K562 (cell line): Measurements from ENCODE around the gene LAMA3. TPM values are rescaled to one million over a fixed set of nuclear protein-coding genes. Genes with fewer than 3 reads are reported as not detected.

Source experiments
- ATAC-seq: fragments of 200-7000 bp; cut with Tn5 transposase; 3 replicates; pipeline ENCODE4 v1.9.1; 2020; ENCODE audit warnings: moderate library complexity
- BruUV-seq: library from RNA; stranded (reverse); fragments of 400-500 nt; replicated peaks from 2 replicates; lab custom pipeline; 2021; lab: Mats Ljungman, UMichigan
- CTCF ChIA-PET: fragments of 300-600 bp; formaldehyde crosslinking; extraction: SDS; loops from one replicate; lab custom pipeline; 2021; ENCODE audit warnings: low intra/inter-chr PET ratio; lab: Yijun Ruan, JAX
- POLR2A ChIA-PET: fragments of 300-600, 350-650 bp; sonication (Branson Sonifier 250); formaldehyde crosslinking; extraction: SDS; loops from one replicate; lab custom pipeline; 2021; ENCODE audit warnings: antibody characterized with exemption, inconsistent platforms; lab: Yijun Ruan, JAX
- DNase-seq, 4 experiments: peaks; one replicate each; pipeline versions ENCODE4 v3.0.0 to v3.0.0-alpha.2; 2011 to 2018; ENCODE audit warnings: low spot score in 3 of 4, mixed read lengths in 3 of 4; ENCODE audit errors: extremely low read depth in 1 of 4
- FAIRE-seq: peaks from 2 replicates; lab custom pipeline; 2011; peaks lifted over from hg19 to GRCh38; lab: Jason Lieb, UNC
- H2AFZ ChIP-seq: 2 replicates; pipeline ENCODE4 v1.6.0; 2011; ENCODE audit warnings: low read depth, low read length, control low read depth, inconsistent platforms
- H3K27ac ChIP-seq: fragments of 200-600 bp; 3 replicates; pipeline ENCODE4 v1.8.0; 2011; ENCODE audit warnings: low read depth, mild to moderate bottlenecking, control low read depth, inconsistent platforms, low read length, moderate library complexity, mixed read lengths; ENCODE audit errors: extremely low read depth
- H3K27me3 ChIP-seq, 2 experiments: fragments of 300-600 bp in 1 of 2; 2 replicates in 1 of 2; 3 replicates in 1 of 2; pipeline versions ENCODE4 v1.6.0 to v1.8.0; 2011; ENCODE audit warnings: inconsistent platforms in 2 of 2, low read length in 2 of 2, mild to moderate bottlenecking in 1 of 2, mixed read lengths in 1 of 2, moderate library complexity in 1 of 2; ENCODE audit not compliant: control insufficient read depth in 2 of 2, insufficient read depth in 2 of 2
- H3K36me3 ChIP-seq: fragments of 300-600 bp; 3 replicates; pipeline ENCODE4 v1.8.0; 2011; ENCODE audit warnings: mild to moderate bottlenecking, low read length, inconsistent platforms; ENCODE audit not compliant: control insufficient read depth, insufficient read depth
- H3K4me1 ChIP-seq, 2 experiments: fragments of 200-600 bp in 1 of 2; replicated peaks in 1 of 2; 2 replicates in 1 of 2; 3 replicates in 1 of 2; pipeline versions ENCODE4 v1.5.1 to v1.8.0; 2011; ENCODE audit warnings: inconsistent platforms in 2 of 2, low read length in 2 of 2, mild to moderate bottlenecking in 1 of 2, mixed read lengths in 1 of 2, moderate library complexity in 1 of 2; ENCODE audit not compliant: control insufficient read depth in 2 of 2, insufficient read depth in 2 of 2
- H3K4me2 ChIP-seq: 2 replicates; pipeline ENCODE4 v1.6.1; 2011; ENCODE audit warnings: low read length, control low read depth, inconsistent platforms, mixed read lengths; ENCODE audit not compliant: insufficient read depth
- H3K4me3 ChIP-seq: fragments of 200-600 bp; sonication (generic), shearing (Covaris generic); 2 replicates; pipeline ENCODE4 v1.5.1; 2016; ENCODE audit warnings: control low read depth, inconsistent platforms
- H3K79me2 ChIP-seq: fragments of 200-600 bp; 3 replicates; pipeline ENCODE4 v1.8.0; 2011; ENCODE audit warnings: low read length, inconsistent platforms; ENCODE audit not compliant: control insufficient read depth, insufficient read depth
- H3K9ac ChIP-seq, 2 experiments: 2 replicates each; pipeline versions ENCODE4 v1.6.0 to v1.6.1; 2011; ENCODE audit warnings: low read depth in 2 of 2, low read length in 2 of 2, control low read depth in 1 of 2, inconsistent platforms in 1 of 2, mild to moderate bottlenecking in 1 of 2, mixed read lengths in 1 of 2; ENCODE audit not compliant: insufficient read depth in 1 of 2
- H3K9me1 ChIP-seq: one replicate; pipeline ENCODE4 v1.6.0; 2011; ENCODE audit warnings: inconsistent platforms, mild to moderate bottlenecking, low read length, moderate library complexity; ENCODE audit not compliant: control insufficient read depth, insufficient read depth
- H3K9me3 ChIP-seq: replicated peaks from 2 replicates; pipeline ENCODE4 v1.5.1; 2011; ENCODE audit warnings: low read depth, low read length, inconsistent platforms; ENCODE audit not compliant: control insufficient read depth, insufficient read depth
- H4K20me1 ChIP-seq: replicated peaks from 2 replicates; pipeline ENCODE4 v1.6.1; 2011; ENCODE audit warnings: low read length, inconsistent platforms, mixed read lengths; ENCODE audit not compliant: control insufficient read depth, insufficient read depth
- MYBL2 ChIP-seq, 2 experiments: fragments of 450-650 bp in 1 of 2; sonication (generic) in 1 of 2; formaldehyde crosslinking in 1 of 2; IDR thresholded peaks; 2 replicates each; pipeline versions ENCODE4 v1.6.1 to v1.8.1; 2017 to 2022; ENCODE audit warnings: borderline replicate concordance in 1 of 2, inconsistent platforms in 1 of 2, low read depth in 1 of 2, mild to moderate bottlenecking in 1 of 2, missing genetic modification reagents in 1 of 2, moderate library complexity in 1 of 2
- NEUROD1 ChIP-seq: fragments of 150-350 bp; IDR thresholded peaks from 2 replicates; pipeline ENCODE4 v1.6.1; 2014; ENCODE audit warnings: borderline replicate concordance, low read length, low read depth; ENCODE audit not compliant: partially characterized antibody
- THRA ChIP-seq: fragments of 450-650 bp; IDR thresholded peaks from 2 replicates; pipeline ENCODE4 v1.6.1; 2017; ENCODE audit warnings: mild to moderate bottlenecking, moderate library complexity
- ZNF134 ChIP-seq: fragments of 250-450 bp; sonication (Bioruptor Pico); conservative IDR thresholded peaks from 2 replicates; pipeline ENCODE4 v1.4.0; 2020
- WGBS: fragments of 100-300 bp; shearing (Covaris generic); methylation state at CpG from one replicate; pipeline ENCODE4 v1.1.6; 2016; ENCODE audit warnings: low coverage, mixed read lengths; ENCODE audit not compliant: insufficient coverage; ENCODE audit errors: missing lambda C conversion rate; 5-methylcytosine and 5-hydroxymethylcytosine counted together
- in situ Hi-C: fragments of 300-500 bp; cut with MboI; formaldehyde crosslinking; loops from 4 replicates; pipeline ENCODE4 v1.15.0; 2018; ENCODE audit warnings: inconsistent platforms, mixed read lengths
- intact Hi-C: fragments of 100-400 bp; cut with micrococcal nuclease; formaldehyde crosslinking; loops from 2 replicates; pipeline ENCODE4 v1.14.2; 2022
- polyA plus RNA-seq, 8 experiments: library from polyadenylated mRNA; depleted of rRNA in 4 of 8; stranded (reverse) in 5 of 8; unstranded in 3 of 8; fragments of >200 nt; fragmentation: Nextera tagmentation in 2 of 8; fragmentation: Illumina TruSeq in 1 of 8; extraction: Ambion mirVana in 2 of 8; extraction: Trizol in 1 of 8; gene quantifications; 2 replicates each; pipeline versions ENCODE4 v1.2.1 to v1.2.3, GENCODE V29; 2011 to 2014; ENCODE audit warnings: inconsistent platforms in 1 of 8, missing spikeins in 1 of 8
- total RNA-seq, 7 experiments: library from RNA; depleted of rRNA in 6 of 7; stranded (reverse); fragments of >200 nt in 6 of 7; fragmentation: Illumina TruSeq in 2 of 7; extraction: Trizol in 2 of 7; gene quantifications; 2 replicates each; pipeline versions ENCODE4 v1.2.1 to v1.2.3, GENCODE V29; 2011 to 2021; ENCODE audit warnings: low replicate concordance in 1 of 7
- TF ChIP-seq, protein P1 (sequence below): fragments of 200-800 bp; sonication (Bioruptor generic); IDR thresholded peaks from 2 replicates; pipeline ENCODE4 v1.6.1; 2017; ENCODE audit warnings: missing genetic modification characterization, missing compliant biosample characterization
- TF ChIP-seq, protein P2 (sequence below): fragments of 450-650 bp; IDR thresholded peaks from 2 replicates; pipeline ENCODE4 v1.6.1; 2016; ENCODE audit warnings: low read depth, mild to moderate bottlenecking, moderate library complexity
- TF ChIP-seq, protein P3 (sequence below): fragments of 450-650 bp; formaldehyde crosslinking; IDR thresholded peaks from 2 replicates; pipeline ENCODE4 v1.4.0; 2020; ENCODE audit warnings: mild to moderate bottlenecking, mixed read lengths

Gene LAMA3
- total and polyA plus RNA-seq, 9 of the 15 experiments (the other 6 are each of a cell fraction or from before 2014, with no cell fraction given) = 0.07 TPM; not detected in 8

DNA sequence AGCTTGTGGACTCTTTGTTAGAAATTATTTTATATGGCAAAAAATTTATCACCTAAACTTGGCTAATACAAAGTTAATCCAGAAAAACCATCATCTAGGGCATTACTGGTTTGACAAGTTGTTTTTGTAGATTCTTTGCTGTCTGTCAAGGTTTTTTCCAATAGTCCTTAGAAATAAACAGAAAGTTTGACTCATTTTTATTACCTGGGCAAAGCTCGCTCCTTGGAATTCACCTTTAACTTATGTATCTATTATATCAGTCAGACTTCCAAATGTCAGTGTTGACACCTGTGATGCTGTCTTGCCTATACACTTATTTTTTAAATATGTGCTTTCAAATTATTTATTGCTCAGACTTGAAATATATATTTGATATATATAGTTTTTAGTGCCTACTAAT lies 21.7 kb downstream of the LAMA3 start:
- Histone ChIP-seq H3K27ac (no peak overlapping the region), H3K36me3 (no peaks in the 10 kb centered on the region), H3K9me3 (no peaks in the 10 kb centered on the region), H3K4me1 (peaks cover 0 to 7% of the 10 kb centered on the region in 2 experiments; a peak in 1 of 5 replicates), H3K27me3 (peaks cover 6% of the 10 kb centered on the region in 2 experiments; a peak in 4 of 5 replicates), H4K20me1 (no peaks in the 10 kb centered on the region), H2AFZ (no peak overlapping the region), H3K9ac (no peak overlapping the region), H3K4me2 (no peak overlapping the region), H3K79me2 (no peaks in the 10 kb centered on the region), H3K4me3 (no peak overlapping the region), H3K9me1 (no peaks in the 10 kb centered on the region)
- ChIA-PET CTCF (no interaction called here), POLR2A (interaction anchor here (0.6 to 1.2 kb wide), 2 partner anchors 9 to 214 kb away, joined by 3 to 4 read pairs; no protein-coding TSS in a partner anchor)
- intact Hi-C loops (loop anchor here (1.0 kb wide), 1 partner anchor 208 kb away; the partner anchor contains the start of gene RMC1), in situ Hi-C loops (loop anchor here (10.0 kb wide), 1 partner anchor 206 kb away; the partner anchor contains the start of gene RMC1)
- 87% methylated on average over 1 of the region's 1 CpG for WGBS
- DNase-seq (no peak), ATAC-seq (no peak), FAIRE-seq (no peak)
- TF ChIP-seq MYBL2 (IDR thresholded peaks at IDR 0.05; ENCODE audit: low read depth) = no peak
- no peak for TF ChIP-seq MYBL2 (CRISPR knock-in tag; IDR thresholded peaks at IDR 0.05; ENCODE audit: borderline replicate concordance)
- no TSS peak for BruUV-seq

DNA sequence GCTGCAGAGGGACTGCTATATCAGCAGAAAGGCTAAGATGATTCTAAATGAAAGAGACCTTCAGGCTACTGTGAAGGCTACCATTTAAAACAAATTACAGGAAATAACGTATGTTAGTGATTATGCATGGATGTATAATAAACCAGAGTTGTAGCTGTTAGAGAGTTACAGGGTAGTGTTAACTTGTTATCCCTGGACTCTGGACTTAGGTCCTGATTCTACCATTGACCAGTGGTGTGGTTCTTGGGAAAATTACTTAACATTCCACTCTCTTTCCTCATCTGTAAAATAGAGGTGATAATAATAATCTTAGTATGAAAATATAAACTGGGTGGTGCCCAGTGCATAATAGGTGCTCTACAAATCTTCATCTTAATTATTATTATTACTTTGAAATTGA lies 22.2 kb downstream of the LAMA3 start:
- no peaks in the 10 kb centered on the region for H3K9me3 ChIP-seq
- H2AFZ ChIP-seq = no peak overlapping the region
- H4K20me1 ChIP-seq = no peaks in the 10 kb centered on the region
- intact Hi-C loops (no loop called here), in situ Hi-C loops (loop anchor here (10.0 kb wide), 1 partner anchor 207 kb away; the partner anchor contains the start of gene RMC1)
- 18% methylated on average over 1 of the region's 1 CpG for WGBS
- no peaks in the 10 kb centered on the region for H3K79me2 ChIP-seq
- no peak overlapping the region for H3K4me3 ChIP-seq
- peaks cover 0 to 7% of the 10 kb centered on the region in 2 experiments; a peak in 1 of 5 replicates for H3K4me1 ChIP-seq
- no peak overlapping the region for H3K27ac ChIP-seq
- POLR2A ChIA-PET = interaction anchor here (0.6 kb wide), 1 partner anchor 215 kb away, joined by 3 read pairs; no protein-coding TSS in a partner anchor
- H3K9ac ChIP-seq = no peak overlapping the region
- H3K36me3 ChIP-seq = no peaks in the 10 kb centered on the region
- H3K4me2 ChIP-seq = no peak overlapping the region
- peaks cover 6% of the 10 kb centered on the region in 2 experiments; a peak in 4 of 5 replicates for H3K27me3 ChIP-seq
- DNase-seq = no peak
- FAIRE-seq = no peak
- CTCF ChIA-PET = no interaction called here
- no peak for ATAC-seq
- BruUV-seq = no TSS peak
- no peaks in the 10 kb centered on the region for H3K9me1 ChIP-seq
- TF ChIP-seq THRA = no peak
- TF ChIP-seq, protein P1, sequence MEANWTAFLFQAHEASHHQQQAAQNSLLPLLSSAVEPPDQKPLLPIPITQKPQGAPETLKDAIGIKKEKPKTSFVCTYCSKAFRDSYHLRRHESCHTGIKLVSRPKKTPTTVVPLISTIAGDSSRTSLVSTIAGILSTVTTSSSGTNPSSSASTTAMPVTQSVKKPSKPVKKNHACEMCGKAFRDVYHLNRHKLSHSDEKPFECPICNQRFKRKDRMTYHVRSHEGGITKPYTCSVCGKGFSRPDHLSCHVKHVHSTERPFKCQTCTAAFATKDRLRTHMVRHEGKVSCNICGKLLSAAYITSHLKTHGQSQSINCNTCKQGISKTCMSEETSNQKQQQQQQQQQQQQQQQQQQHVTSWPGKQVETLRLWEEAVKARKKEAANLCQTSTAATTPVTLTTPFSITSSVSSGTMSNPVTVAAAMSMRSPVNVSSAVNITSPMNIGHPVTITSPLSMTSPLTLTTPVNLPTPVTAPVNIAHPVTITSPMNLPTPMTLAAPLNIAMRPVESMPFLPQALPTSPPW (CRISPR knock-in tag) = no peak
- no peak for TF ChIP-seq ZNF134 (CRISPR knock-in tag)
- TF ChIP-seq, protein P2, sequence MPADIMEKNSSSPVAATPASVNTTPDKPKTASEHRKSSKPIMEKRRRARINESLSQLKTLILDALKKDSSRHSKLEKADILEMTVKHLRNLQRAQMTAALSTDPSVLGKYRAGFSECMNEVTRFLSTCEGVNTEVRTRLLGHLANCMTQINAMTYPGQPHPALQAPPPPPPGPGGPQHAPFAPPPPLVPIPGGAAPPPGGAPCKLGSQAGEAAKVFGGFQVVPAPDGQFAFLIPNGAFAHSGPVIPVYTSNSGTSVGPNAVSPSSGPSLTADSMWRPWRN = no peak
- no peak for TF ChIP-seq NEUROD1
- TF ChIP-seq, protein P3, sequence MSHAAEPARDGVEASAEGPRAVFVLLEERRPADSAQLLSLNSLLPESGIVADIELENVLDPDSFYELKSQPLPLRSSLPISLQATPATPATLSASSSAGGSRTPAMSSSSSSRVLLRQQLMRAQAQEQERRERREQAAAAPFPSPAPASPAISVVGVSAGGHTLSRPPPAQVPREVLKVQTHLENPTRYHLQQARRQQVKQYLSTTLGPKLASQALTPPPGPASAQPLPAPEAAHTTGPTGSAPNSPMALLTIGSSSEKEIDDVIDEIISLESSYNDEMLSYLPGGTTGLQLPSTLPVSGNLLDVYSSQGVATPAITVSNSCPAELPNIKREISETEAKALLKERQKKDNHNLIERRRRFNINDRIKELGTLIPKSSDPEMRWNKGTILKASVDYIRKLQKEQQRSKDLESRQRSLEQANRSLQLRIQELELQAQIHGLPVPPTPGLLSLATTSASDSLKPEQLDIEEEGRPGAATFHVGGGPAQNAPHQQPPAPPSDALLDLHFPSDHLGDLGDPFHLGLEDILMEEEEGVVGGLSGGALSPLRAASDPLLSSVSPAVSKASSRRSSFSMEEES (CRISPR knock-in tag) = no peak
